HEK293 (cell line): Measurements from ENCODE around the gene TMPRSS6.

Experiments used
- CTCF ChIA-PET: fragments of 350-600 bp; formaldehyde crosslinking; extraction: SDS; loops from one replicate; lab custom pipeline; 2021; ENCODE audit warnings: antibody characterized with exemption; lab: Yijun Ruan, JAX
- POLR2A ChIA-PET: fragments of 300-600 bp; formaldehyde crosslinking; extraction: SDS; loops from one replicate; lab custom pipeline; 2020; ENCODE audit warnings: antibody characterized with exemption, inconsistent platforms; lab: Yijun Ruan, JAX
- H3K27ac ChIP-seq: fragments of 200-500 bp; sonication (Bioruptor generic); 2 replicates; pipeline ENCODE4 v1.5.1; 2014; ENCODE audit warnings: low read depth, low read length, control low read depth, inconsistent platforms; ENCODE audit errors: extremely low read depth
- H3K36me3 ChIP-seq, 2 experiments: fragments of 200-500 bp in 1 of 2; sonication (Bioruptor generic) in 1 of 2; 1 replicate in 1 of 2; 2 replicates in 1 of 2; pipeline ENCODE4 v1.5.1; 2014 to 2017; ENCODE audit warnings: inconsistent platforms in 2 of 2, low read length in 2 of 2; ENCODE audit not compliant: control insufficient read depth in 2 of 2, insufficient read depth in 1 of 2
- H3K4me1 ChIP-seq: fragments of 200-500 bp; sonication (Bioruptor generic); 2 replicates; pipeline ENCODE4 v1.5.1; 2014; ENCODE audit warnings: mild to moderate bottlenecking, low read length, inconsistent platforms; ENCODE audit not compliant: control insufficient read depth, insufficient read depth
- H3K4me3 ChIP-seq: 2 replicates; pipeline ENCODE4 v1.5.1; 2011; ENCODE audit warnings: low read depth, mild to moderate bottlenecking, control low read depth, low read length, moderate library complexity
- H3K9me3 ChIP-seq: fragments of 200-500 bp; sonication (Bioruptor generic); 2 replicates; pipeline ENCODE4 v1.5.1; 2014; ENCODE audit warnings: low read depth, low read length, inconsistent platforms; ENCODE audit not compliant: control insufficient read depth, insufficient read depth
- CTCF ChIP-seq: fragments of 450-650 bp; formaldehyde crosslinking; IDR thresholded peaks from 2 replicates; pipeline ENCODE4 v1.5.1; 2016; ENCODE audit warnings: missing biosample characterization, missing genetic modification characterization
- KLF9 ChIP-seq: fragments of 450-650 bp; formaldehyde crosslinking; IDR thresholded peaks from 2 replicates; pipeline ENCODE4 v1.5.1; 2016; ENCODE audit warnings: missing biosample characterization, missing genetic modification characterization, low read depth
- ZBTB44 ChIP-seq: fragments of 450-650 bp; IDR thresholded peaks from 2 replicates; pipeline ENCODE4 v1.5.1; 2018; ENCODE audit warnings: missing biosample characterization, mild to moderate bottlenecking, missing genetic modification characterization
- ZBTB48 ChIP-seq: fragments of 450-650 bp; formaldehyde crosslinking; IDR thresholded peaks from 2 replicates; pipeline ENCODE4 v1.5.1; 2016; ENCODE audit warnings: missing biosample characterization, missing genetic modification characterization
- ZFP3 ChIP-seq: fragments of 450-650 bp; formaldehyde crosslinking; IDR thresholded peaks from 2 replicates; pipeline ENCODE4 v1.5.1; 2016; ENCODE audit warnings: low read depth, missing biosample characterization, missing genetic modification characterization
- ZNF112 ChIP-seq: fragments of 450-650 bp; formaldehyde crosslinking; IDR thresholded peaks from 2 replicates; pipeline ENCODE4 v1.5.0; 2017; ENCODE audit warnings: missing biosample characterization, missing genetic modification characterization
- ZNF155 ChIP-seq: fragments of 450-650 bp; formaldehyde crosslinking; IDR thresholded peaks from 2 replicates; pipeline ENCODE4 v1.5.1; 2016; ENCODE audit warnings: missing biosample characterization, missing genetic modification characterization
- ZNF157 ChIP-seq: fragments of 450-650 bp; formaldehyde crosslinking; IDR thresholded peaks from 2 replicates; pipeline ENCODE4 v1.5.1; 2016; ENCODE audit warnings: missing biosample characterization, missing genetic modification characterization
- ZNF2 ChIP-seq: fragments of 450-650 bp; formaldehyde crosslinking; IDR thresholded peaks from 2 replicates; pipeline ENCODE4 v1.5.1; 2016; ENCODE audit warnings: missing biosample characterization, missing genetic modification characterization
- ZNF341 ChIP-seq: fragments of 450-650 bp; formaldehyde crosslinking; IDR thresholded peaks from 2 replicates; pipeline ENCODE4; 2016; ENCODE audit warnings: low read depth, missing biosample characterization, missing genetic modification characterization
- ZNF423 ChIP-seq: fragments of 450-650 bp; formaldehyde crosslinking; IDR thresholded peaks from 2 replicates; pipeline ENCODE4 v1.5.1; 2016; ENCODE audit warnings: missing biosample characterization, missing genetic modification characterization
- ZNF558 ChIP-seq: fragments of 450-650 bp; formaldehyde crosslinking; IDR thresholded peaks from 2 replicates; pipeline ENCODE4 v1.5.1; 2016; ENCODE audit warnings: missing biosample characterization, missing genetic modification characterization
- ZNF571 ChIP-seq: fragments of 450-650 bp; formaldehyde crosslinking; IDR thresholded peaks from 2 replicates; pipeline ENCODE4 v1.5.0; 2017; ENCODE audit warnings: missing biosample characterization, missing genetic modification characterization
- ZNF624 ChIP-seq: fragments of 450-650 bp; formaldehyde crosslinking; IDR thresholded peaks from 2 replicates; pipeline ENCODE4 v1.5.1; 2017; ENCODE audit warnings: missing biosample characterization, missing genetic modification characterization
- ZNF654 ChIP-seq: fragments of 450-650 bp; formaldehyde crosslinking; IDR thresholded peaks from 2 replicates; pipeline ENCODE4 v1.5.1; 2016; ENCODE audit warnings: low read depth, missing biosample characterization, missing genetic modification characterization
- ZNF747 ChIP-seq: fragments of 450-650 bp; formaldehyde crosslinking; IDR thresholded peaks from 2 replicates; pipeline ENCODE4 v1.5.1; 2016; ENCODE audit warnings: missing biosample characterization, missing genetic modification characterization
- ZNF76 ChIP-seq: fragments of 450-650 bp; formaldehyde crosslinking; IDR thresholded peaks from 2 replicates; pipeline ENCODE4; 2016; ENCODE audit warnings: low read depth, missing biosample characterization, missing genetic modification characterization, borderline replicate concordance
- ZNF830 ChIP-seq: fragments of 450-650 bp; IDR thresholded peaks from 2 replicates; pipeline ENCODE4 v1.5.0; 2018; ENCODE audit warnings: missing biosample characterization, missing genetic modification characterization, low read depth, mild to moderate bottlenecking, moderate library complexity
- TF ChIP-seq, protein P1 (sequence below): fragments of 450-650 bp; formaldehyde crosslinking; IDR thresholded peaks from 2 replicates; pipeline ENCODE4 v1.5.1; 2017; ENCODE audit warnings: missing biosample characterization, missing genetic modification characterization
- TF ChIP-seq, protein P2 (sequence below): fragments of 450-650 bp; formaldehyde crosslinking; IDR thresholded peaks from 2 replicates; pipeline ENCODE4 v1.5.1; 2016; ENCODE audit warnings: missing biosample characterization, missing genetic modification characterization
- TF ChIP-seq, protein P3 (sequence below): fragments of 450-650 bp; formaldehyde crosslinking; IDR thresholded peaks from 2 replicates; pipeline ENCODE4 v1.5.1; 2016; ENCODE audit warnings: missing biosample characterization, missing genetic modification characterization
- TF ChIP-seq, protein P4 (sequence below): fragments of 450-650 bp; formaldehyde crosslinking; IDR thresholded peaks from 2 replicates; pipeline ENCODE4 v1.5.1; 2016; ENCODE audit warnings: missing biosample characterization, missing genetic modification characterization

TMPRSS6 gene

GRCh38 chr22:37046589-37046988 lies 62.9 kb downstream of the TMPRSS6 start:
- H3K36me3 ChIP-seq = no peaks in the 10 kb centered on the region
- ChIA-PET CTCF (interaction anchor here (0.5 to 1.9 kb wide), 20 partner anchors 8 to 500 kb away, joined by 3 to 7 read pairs (median 4); no protein-coding TSS in a partner anchor), POLR2A (no interaction called here)
- no peak for TF ChIP-seq ZNF2 (tag by site-specific recombination)
- no peak for TF ChIP-seq ZNF747
- TF ChIP-seq ZNF157 (tag by site-specific recombination) = no peak
- no peak overlapping the region for H3K4me3 ChIP-seq
- H3K4me1 ChIP-seq = no peaks in the 10 kb centered on the region
- no peaks in the 10 kb centered on the region for H3K9me3 ChIP-seq
- no peak overlapping the region for H3K27ac ChIP-seq

DNA sequence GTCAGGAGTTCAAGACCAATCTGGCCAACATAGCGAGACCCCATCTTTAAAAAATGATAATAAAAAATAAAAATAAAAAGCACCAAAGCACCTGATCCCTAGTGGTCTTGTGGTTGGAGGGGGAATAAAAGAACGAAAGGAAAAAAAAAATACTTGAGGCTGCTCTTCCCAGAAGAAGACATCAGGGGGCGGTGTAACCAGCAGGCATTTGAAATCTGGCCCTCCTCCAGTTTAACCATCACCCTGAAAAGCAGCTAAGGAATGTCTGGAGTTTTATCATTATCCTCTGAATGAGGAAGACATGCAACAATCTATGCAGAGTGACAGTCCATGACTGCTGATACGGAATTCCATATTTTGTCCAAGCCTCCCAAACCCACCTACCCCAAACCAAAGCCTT lies 63.6 kb downstream of the TMPRSS6 start:
- Histone ChIP-seq H3K36me3 (no peaks in the 10 kb centered on the region), H3K9me3 (no peaks in the 10 kb centered on the region), H3K4me3 (no peak overlapping the region), H3K4me1 (no peaks in the 10 kb centered on the region), H3K27ac (no peak overlapping the region)
- POLR2A ChIA-PET = interaction anchor here (1.6 kb wide), 1 partner anchor 154 kb away, joined by 3 read pairs; no protein-coding TSS in a partner anchor
- TF ChIP-seq ZNF830 (no peak), ZNF112 (tag by site-specific recombination) (no peak), ZNF571 (tag by site-specific recombination) (no peak), CTCF (0 out of 2 replicates have a peak, but pooled peaks have one; percentile 26), KLF9 (tag by site-specific recombination) (no peak), ZNF341 (tag by site-specific recombination) (peak; percentile 32; the same call in 1 of the 2 replicates), ZFP3 (tag by site-specific recombination) (no peak), ZNF76 (tag by site-specific recombination) (no peak), ZNF624 (tag by site-specific recombination) (no peak), ZNF2 (tag by site-specific recombination) (no peak), ZNF423 (tag by site-specific recombination) (no peak), ZBTB48 (no peak), ZNF155 (tag by site-specific recombination) (no peak), ZNF558 (tag by site-specific recombination) (no peak), ZBTB44 (no peak), ZNF654 (tag by site-specific recombination) (peak; percentile 32; the same call in 1 of the 2 replicates)
- TF ChIP-seq, protein P1, sequence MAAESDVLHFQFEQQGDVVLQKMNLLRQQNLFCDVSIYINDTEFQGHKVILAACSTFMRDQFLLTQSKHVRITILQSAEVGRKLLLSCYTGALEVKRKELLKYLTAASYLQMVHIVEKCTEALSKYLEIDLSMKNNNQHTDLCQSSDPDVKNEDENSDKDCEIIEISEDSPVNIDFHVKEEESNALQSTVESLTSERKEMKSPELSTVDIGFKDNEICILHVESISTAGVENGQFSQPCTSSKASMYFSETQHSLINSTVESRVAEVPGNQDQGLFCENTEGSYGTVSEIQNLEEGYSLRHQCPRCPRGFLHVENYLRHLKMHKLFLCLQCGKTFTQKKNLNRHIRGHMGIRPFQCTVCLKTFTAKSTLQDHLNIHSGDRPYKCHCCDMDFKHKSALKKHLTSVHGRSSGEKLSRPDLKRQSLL = no peak
- TF ChIP-seq, protein P2, sequence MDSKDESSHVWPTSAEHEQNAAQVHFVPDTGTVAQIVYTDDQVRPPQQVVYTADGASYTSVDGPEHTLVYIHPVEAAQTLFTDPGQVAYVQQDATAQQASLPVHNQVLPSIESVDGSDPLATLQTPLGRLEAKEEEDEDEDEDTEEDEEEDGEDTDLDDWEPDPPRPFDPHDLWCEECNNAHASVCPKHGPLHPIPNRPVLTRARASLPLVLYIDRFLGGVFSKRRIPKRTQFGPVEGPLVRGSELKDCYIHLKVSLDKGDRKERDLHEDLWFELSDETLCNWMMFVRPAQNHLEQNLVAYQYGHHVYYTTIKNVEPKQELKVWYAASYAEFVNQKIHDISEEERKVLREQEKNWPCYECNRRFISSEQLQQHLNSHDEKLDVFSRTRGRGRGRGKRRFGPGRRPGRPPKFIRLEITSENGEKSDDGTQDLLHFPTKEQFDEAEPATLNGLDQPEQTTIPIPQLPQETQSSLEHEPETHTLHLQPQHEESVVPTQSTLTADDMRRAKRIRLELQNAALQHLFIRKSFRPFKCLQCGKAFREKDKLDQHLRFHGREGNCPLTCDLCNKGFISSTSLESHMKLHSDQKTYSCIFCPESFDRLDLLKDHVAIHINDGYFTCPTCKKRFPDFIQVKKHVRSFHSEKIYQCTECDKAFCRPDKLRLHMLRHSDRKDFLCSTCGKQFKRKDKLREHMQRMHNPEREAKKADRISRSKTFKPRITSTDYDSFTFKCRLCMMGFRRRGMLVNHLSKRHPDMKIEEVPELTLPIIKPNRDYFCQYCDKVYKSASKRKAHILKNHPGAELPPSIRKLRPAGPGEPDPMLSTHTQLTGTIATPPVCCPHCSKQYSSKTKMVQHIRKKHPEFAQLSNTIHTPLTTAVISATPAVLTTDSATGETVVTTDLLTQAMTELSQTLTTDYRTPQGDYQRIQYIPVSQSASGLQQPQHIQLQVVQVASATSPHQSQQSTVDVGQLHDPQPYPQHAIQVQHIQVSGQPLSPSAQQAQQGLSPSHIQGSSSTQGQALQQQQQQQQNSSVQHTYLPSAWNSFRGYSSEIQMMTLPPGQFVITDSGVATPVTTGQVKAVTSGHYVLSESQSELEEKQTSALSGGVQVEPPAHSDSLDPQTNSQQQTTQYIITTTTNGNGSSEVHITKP = no peak
- TF ChIP-seq, protein P3, sequence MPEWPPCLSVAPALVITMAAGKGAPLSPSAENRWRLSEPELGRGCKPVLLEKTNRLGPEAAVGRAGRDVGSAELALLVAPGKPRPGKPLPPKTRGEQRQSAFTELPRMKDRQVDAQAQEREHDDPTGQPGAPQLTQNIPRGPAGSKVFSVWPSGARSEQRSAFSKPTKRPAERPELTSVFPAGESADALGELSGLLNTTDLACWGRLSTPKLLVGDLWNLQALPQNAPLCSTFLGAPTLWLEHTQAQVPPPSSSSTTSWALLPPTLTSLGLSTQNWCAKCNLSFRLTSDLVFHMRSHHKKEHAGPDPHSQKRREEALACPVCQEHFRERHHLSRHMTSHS (tag by site-specific recombination) = no peak
- TF ChIP-seq, protein P4, sequence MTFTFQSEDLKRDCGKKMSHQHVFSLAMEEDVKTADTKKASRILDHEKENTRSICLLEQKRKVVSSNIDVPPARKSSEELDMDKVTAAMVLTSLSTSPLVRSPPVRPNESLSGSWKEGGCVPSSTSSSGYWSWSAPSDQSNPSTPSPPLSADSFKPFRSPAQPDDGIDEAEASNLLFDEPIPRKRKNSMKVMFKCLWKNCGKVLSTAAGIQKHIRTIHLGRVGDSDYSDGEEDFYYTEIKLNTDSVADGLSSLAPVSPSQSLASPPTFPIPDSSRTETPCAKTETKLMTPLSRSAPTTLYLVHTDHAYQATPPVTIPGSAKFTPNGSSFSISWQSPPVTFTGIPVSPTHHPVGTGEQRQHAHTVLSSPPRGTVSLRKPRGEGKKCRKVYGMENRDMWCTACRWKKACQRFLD (tag by site-specific recombination) = no peak
- CTCF ChIA-PET = interaction anchor here (0.5 to 1.9 kb wide), 21 partner anchors 9 to 499 kb away, joined by 3 to 7 read pairs (median 4); no protein-coding TSS in a partner anchor
